ENCODE results near the gene F3. TPM values are rescaled to one million over a fixed set of nuclear protein-coding genes. Genes with fewer than 3 reads are reported as not detected.

Gene F3
- total and polyA plus RNA-seq, 2 donors (not counting 1 experiment from before 2014, with no cell fraction given): 0.25 TPM; not detected in 1

DNA sequence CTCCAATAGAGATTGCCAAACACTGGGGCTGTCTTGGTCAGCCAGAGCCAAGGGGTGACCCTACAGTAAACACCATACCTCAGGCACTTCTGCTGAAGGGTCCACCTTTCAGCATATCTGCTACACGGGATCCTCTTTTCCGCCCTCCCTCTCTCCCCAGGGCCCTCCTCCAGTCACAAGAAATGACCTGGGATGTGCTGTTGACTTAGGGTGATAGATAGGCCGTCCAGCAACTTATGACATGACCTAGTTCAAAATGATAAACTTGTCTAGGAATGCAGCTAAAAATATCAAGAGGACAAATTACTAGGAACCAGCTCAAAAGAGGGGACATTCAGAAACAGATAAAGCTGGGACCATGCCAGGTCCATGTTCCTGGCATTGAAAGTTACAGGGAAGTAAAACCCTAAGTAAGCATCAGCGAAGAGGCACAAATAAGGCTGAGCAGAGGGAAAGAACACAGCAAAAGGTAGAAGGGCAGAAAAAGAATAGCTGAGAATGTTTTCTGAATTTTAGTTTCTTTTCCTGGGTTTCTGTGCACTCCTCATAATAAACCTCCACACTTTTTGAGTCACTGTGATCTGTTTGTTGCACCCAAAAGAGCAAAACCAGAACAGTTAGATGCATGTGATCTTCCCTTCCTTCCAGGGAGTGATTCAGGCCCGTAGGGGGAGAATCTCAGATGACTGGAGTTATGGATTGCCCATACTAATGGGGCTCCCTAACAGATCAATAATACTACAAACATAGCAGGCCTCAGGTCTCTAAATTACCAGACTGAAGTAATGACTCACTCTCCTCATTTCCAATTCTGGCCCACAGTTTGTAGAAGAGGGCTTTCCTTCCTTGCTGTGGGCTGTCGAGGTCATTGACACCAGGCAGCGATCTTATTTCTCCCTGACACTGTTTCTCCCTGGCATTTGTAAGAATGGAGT lies 48.9 kb upstream of the F3 start:
- WGBS (ENCODE audit: insufficient coverage): 80% methylated on average over 1 of the region's 7 CpGs
- Histone ChIP-seq H3K4me1 (ENCODE audit: control insufficient read depth in 2 of 2, insufficient read depth in 2 of 2, low read length in 2 of 2) (no peaks in the 10 kb centered on the region), H3K79me2 (ENCODE audit: control insufficient read depth, insufficient read depth, low read length) (no peaks in the 10 kb centered on the region), H3K36me3 (replicated peaks in 1 of 2; ENCODE audit: control extremely low read depth in 1 of 2, control insufficient read depth in 1 of 2, extremely low read depth in 1 of 2, insufficient read depth in 2 of 2, low read length in 1 of 2) (no peaks in the 10 kb centered on the region), H3K27me3 (replicated peaks in 1 of 4; ENCODE audit: control extremely low read depth in 1 of 4, control insufficient read depth in 3 of 4, insufficient read depth in 4 of 4, low read length in 3 of 4) (no peaks in the 10 kb centered on the region), H4K20me1 (ENCODE audit: control insufficient read depth, insufficient read depth, low read length, poor library complexity, severe bottlenecking) (no peaks in the 10 kb centered on the region), H3K9me3 (ENCODE audit: control extremely low read depth in 1 of 3, control insufficient read depth in 2 of 3, insufficient read depth in 1 of 3, low read length in 2 of 3) (no peaks in the 10 kb centered on the region), H3K27ac (ENCODE audit: low read length in 2 of 2) (no peak overlapping the region), H2AFZ (ENCODE audit: insufficient read depth, low read depth, low read length, poor library complexity, severe bottlenecking) (no peak overlapping the region), H3K4me3 (ENCODE audit: control extremely low read depth in 1 of 5, extremely low read depth in 1 of 5, insufficient read depth in 1 of 5, low read depth in 2 of 5, low read length in 4 of 5) (no peak overlapping the region), H3K9ac (ENCODE audit: low read length) (no peak overlapping the region), H3K4me2 (replicated peaks; ENCODE audit: low read depth, low read length, poor library complexity, severe bottlenecking) (no peak overlapping the region)
- Mint-ChIP-seq H3K27ac (no peak overlapping the region), H3K9me3 (ENCODE audit: insufficient read depth) (no peaks in the 10 kb centered on the region), H3K4me3 (no peak overlapping the region), H3K4me1 (no peaks in the 10 kb centered on the region), H3K27me3 (peaks cover 7% of the 10 kb centered on the region)
- TF ChIP-seq CTCF (IDR thresholded peaks at IDR 0.05): no peak
- TF ChIP-seq EZH2 (IDR thresholded peaks at IDR 0.05; ENCODE audit: borderline replicate concordance, insufficient read depth, low read depth, low read length, poor library complexity, severe bottlenecking): no peak
- ChIA-PET CTCF (no interaction called here), POLR2A (no interaction called here)
- intact Hi-C loops (cut with micrococcal nuclease): no loop called here
- ATAC-seq (ENCODE audit: low read depth): no peak
- DNase-seq: no peak

DNA sequence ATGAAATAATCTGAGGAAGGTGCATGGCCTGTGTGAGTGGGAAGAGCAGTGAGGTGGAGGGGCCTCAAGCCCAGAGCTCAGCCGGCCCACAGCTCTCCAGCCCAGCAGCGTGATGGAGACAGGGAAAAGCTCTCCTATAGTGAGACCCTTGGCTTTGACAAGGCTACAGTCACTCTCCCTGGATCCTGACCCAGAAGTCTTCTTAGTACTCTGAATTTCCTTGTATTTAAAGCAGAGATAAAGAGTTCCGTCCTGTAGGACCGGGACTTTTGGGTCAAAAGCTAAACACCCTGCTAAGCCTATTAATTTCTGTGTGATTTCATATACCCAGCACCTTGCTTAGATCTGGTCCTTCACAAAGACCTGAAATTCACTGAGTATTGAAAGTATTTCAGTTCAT lies 48.2 kb upstream of the F3 start:
- Histone ChIP-seq H3K4me2 (replicated peaks; ENCODE audit: low read depth, low read length, poor library complexity, severe bottlenecking) (no peak overlapping the region), H3K4me3 (ENCODE audit: control extremely low read depth in 1 of 5, extremely low read depth in 1 of 5, insufficient read depth in 1 of 5, low read depth in 2 of 5, low read length in 4 of 5) (no peak overlapping the region), H3K4me1 (ENCODE audit: control insufficient read depth in 2 of 2, insufficient read depth in 2 of 2, low read length in 2 of 2) (no peaks in the 10 kb centered on the region), H3K36me3 (replicated peaks in 1 of 2; ENCODE audit: control extremely low read depth in 1 of 2, control insufficient read depth in 1 of 2, extremely low read depth in 1 of 2, insufficient read depth in 2 of 2, low read length in 1 of 2) (no peaks in the 10 kb centered on the region), H3K27me3 (replicated peaks in 1 of 4; ENCODE audit: control extremely low read depth in 1 of 4, control insufficient read depth in 3 of 4, insufficient read depth in 4 of 4, low read length in 3 of 4) (no peaks in the 10 kb centered on the region), H3K9me3 (ENCODE audit: control extremely low read depth in 1 of 3, control insufficient read depth in 2 of 3, insufficient read depth in 1 of 3, low read length in 2 of 3) (no peaks in the 10 kb centered on the region), H4K20me1 (ENCODE audit: control insufficient read depth, insufficient read depth, low read length, poor library complexity, severe bottlenecking) (no peaks in the 10 kb centered on the region), H2AFZ (ENCODE audit: insufficient read depth, low read depth, low read length, poor library complexity, severe bottlenecking) (no peak overlapping the region), H3K9ac (ENCODE audit: low read length) (no peak overlapping the region), H3K79me2 (ENCODE audit: control insufficient read depth, insufficient read depth, low read length) (no peaks in the 10 kb centered on the region), H3K27ac (ENCODE audit: low read length in 2 of 2) (no peak overlapping the region)
- Mint-ChIP-seq H3K4me1 (no peaks in the 10 kb centered on the region), H3K9me3 (ENCODE audit: insufficient read depth) (no peaks in the 10 kb centered on the region), H3K27me3 (peaks cover 8% of the 10 kb centered on the region), H3K27ac (no peak overlapping the region), H3K4me3 (no peak overlapping the region)
- no peak for DNase-seq
- no peak for ATAC-seq (ENCODE audit: low read depth)
- POLR2A ChIA-PET: no interaction called here
- CTCF ChIA-PET: no interaction called here
- TF ChIP-seq EZH2 (IDR thresholded peaks at IDR 0.05; ENCODE audit: borderline replicate concordance, insufficient read depth, low read depth, low read length, poor library complexity, severe bottlenecking): no peak
- no peak for TF ChIP-seq CTCF (IDR thresholded peaks at IDR 0.05)
- intact Hi-C loops (cut with micrococcal nuclease): no loop called here
- WGBS (ENCODE audit: insufficient coverage): 75% methylated on average over 2 of the region's 4 CpGs

All from B cell (primary cell).